Retina (tissue), 1 donor: ENCODE measurements around the gene CYSLTR2.

ENCODE experiments used
- DNase-seq: peaks from one replicate; pipeline ENCODE4 v3.0.0-alpha.2; 2016

The CYSLTR2 gene

DNA sequence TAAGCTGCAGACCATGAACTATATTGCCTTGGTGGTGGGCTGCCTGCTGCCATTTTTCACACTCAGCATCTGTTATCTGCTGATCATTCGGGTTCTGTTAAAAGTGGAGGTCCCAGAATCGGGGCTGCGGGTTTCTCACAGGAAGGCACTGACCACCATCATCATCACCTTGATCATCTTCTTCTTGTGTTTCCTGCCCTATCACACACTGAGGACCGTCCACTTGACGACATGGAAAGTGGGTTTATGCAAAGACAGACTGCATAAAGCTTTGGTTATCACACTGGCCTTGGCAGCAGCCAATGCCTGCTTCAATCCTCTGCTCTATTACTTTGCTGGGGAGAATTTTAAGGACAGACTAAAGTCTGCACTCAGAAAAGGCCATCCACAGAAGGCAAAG, 53.7 kb downstream of the CYSLTR2 start:
- no peak for DNase-seq

DNA sequence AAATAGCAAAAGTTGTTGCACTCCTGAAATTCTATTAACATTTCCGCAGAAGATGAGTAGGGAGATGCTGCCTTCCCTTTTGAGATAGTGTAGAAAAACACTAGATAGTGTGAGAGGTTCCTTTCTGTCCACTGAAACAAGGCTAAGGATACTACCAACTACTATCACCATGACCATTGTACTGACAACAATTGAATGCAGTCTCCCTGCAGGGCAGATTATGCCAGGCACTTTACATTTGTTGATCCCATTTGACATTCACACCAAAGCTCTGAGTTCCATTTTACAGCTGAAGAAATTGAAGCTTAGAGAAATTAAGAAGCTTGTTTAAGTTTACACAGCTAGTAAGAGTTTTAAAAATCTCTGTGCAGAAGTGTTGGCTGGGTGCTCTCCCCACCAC, 55.0 kb downstream of the CYSLTR2 start:
- DNase-seq, result no peak

DNA sequence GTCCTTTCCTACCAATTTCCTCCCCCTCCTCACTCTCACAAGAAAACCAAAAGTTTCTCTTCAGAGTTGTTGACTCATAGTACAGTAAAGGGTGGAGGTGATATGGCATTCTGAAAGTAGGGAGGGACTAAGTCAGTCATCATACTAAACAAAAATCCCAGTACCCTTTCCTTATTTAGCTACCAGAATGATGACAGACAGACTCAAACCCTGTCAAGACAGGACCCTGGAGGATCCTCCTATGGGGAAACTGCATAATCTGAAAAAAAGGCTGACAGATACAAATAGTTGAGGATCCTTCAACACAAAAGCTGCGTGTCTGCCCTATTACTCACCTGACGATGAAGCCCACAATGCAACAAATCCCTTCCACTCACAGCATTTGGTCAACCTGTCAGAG, 55.5 kb downstream of the CYSLTR2 start:
- DNase-seq, result no peak

DNA sequence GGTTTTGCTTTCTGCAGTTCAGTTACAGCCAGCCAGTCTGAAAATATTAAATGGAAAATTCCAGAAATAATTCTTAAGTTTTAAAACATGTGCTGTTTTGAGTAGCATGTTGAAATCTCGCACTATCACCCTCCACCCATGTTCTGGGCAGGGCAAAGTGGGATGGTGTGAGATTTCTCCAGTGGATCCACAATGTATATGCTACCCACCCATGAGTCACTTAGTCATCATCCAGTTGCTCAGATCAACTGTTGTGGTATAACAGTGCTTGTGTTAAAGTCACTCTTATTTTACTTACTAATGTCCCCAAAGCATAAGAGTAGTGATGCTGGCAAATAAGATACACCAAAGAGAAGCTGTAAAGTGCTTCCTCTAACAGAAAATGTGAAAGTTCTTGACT, 56.4 kb downstream of the CYSLTR2 start:
- no peak for DNase-seq

DNA sequence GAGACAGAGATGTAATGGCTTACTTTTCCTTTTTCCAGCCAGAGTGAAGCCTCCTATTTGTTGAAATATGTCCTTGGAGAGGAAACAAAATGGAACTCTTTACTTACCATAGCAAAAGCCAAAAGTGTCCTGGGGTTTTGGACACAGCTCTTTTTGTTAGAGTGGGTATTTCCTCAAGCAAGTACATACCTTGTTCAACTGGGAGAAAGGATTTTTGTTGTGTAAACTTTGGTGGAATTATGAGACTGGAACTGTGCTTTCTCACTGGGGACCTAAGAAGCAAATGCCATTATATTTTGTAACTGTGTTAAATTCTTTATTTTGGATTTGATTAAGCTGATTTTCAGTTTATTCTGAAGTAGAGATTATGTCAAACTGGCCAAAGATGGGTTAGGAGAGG, 58.4 kb downstream of the CYSLTR2 start:
- DNase-seq, result no peak

DNA sequence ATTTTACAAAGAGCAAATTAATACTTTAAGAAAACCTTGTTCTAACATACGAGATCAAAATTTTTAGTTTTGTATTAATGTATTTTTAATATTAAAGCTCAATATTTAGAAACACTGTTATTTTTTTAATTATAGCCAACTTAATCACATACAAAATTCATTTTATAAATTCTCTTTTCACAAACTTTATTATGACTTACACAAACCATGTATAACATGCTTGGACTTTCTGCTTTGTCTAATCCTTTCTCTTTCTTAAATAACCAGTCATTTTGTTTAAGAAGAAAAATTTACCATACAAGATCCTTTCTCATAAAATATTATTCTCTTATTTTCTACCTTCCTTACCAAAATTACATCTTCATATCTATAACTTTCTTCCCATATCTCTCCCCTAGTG, 62.2 kb downstream of the CYSLTR2 start:
- no peak for DNase-seq

DNA sequence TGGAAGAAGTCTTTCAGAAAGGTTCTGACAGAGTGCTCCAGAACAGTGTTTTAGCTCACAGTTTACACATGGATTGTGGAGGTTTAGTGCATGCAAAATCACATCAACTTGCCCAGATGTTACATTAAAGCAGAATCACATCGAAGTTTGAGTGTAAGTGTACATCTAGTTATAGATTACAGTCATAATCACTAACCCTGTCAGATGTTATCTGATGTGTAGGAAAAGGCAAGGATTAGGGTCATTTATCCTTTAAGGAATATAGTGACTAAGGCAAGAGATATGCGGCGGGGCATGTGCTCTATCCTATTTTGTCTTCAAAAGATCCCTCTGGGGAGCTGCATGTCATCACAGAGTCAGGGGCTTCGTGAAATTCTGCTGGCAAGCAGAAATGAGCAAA, 66.9 kb downstream of the CYSLTR2 start:
- DNase-seq, result no peak

DNA sequence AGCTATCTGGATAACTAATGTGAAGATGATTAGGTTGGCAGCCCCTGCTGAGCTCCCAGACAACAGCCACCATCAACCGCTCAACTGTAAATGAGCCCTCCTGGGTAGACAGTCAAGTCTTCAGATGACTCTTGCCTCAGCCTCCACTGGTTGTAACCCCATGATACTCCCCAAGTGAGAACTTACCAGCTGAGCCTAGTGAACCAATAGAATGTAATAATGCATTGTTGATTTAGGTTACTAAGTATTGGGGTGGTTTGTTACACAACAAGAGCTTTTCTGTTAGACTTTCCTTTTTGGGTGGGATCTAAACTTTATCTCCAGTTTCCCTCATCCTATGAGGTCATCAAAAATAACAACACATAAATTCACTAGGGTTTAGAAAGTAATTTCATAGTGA, 69.4 kb downstream of the CYSLTR2 start:
- DNase-seq, result no peak

DNA sequence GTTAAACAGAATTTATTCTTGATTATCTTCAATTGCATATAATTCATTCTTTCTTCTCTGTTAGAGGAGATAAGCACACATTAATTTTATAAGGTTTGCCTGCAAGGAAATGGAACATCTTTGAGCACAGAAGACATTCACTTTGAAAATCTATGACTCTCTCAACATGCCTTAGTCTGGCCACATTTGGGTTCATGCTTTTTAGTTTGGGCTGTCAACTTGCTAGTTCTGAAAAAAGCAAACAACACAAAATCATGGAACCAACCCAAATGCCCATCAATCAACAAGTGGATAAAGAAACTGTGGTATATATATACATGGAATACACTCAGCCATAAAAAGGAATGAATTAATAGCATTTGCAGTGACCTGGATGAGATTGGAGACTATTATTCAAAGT, 71.5 kb downstream of the CYSLTR2 start:
- DNase-seq, result no peak

DNA sequence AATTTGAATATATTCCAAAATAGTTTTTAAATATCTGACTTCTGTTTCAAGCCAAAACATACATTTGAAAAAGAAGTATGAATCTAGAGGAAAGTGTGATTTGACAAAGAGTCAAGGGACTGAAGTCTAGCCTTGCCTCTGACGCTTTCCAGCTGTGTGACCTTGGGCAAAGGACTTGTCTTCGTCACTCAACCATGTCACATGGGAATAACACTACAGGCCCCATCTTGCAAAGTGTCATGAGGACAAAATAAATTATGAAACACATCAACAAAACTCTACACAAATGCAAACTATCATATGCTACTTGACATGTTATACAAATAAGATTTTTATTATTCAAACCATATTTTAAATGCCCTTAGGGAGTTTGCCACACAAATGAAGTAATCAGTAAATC, 73.0 kb downstream of the CYSLTR2 start:
- DNase-seq, result no peak

DNA sequence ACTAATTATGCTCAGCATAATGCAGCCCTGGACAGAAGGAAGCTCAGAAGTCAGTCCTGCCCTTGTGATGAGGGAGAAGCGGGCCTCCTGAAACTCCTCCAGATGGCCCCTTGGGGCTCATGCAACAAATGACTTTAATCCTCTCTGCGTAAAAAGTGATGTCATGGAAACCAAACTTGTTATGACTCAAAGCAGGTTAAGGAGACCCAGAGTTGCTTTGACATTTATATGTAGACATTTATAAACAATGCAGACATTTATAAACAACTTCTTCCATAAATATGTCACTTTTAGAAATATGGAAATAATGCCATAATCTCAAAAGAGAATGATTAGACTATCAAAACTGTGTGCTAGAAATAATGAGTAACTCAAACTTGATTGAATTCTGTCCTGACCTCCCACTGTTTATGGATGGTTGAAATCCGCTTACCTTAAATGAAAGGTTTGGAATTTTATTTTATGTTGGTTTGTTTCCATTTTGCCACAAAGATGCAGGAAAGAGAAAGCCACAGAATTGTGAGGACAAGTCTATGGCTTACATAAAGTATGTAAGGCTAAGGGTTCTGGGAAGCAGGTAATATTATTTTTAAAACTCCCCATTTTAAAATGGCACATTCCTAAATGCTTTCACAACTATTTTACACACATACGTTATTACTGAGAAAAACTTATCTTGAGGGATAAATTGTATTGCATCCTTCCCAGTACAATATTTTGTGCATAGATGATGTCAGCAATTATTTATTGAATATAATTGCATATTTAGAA, 73.7 kb downstream of the CYSLTR2 start:
- DNase-seq, result no peak

DNA sequence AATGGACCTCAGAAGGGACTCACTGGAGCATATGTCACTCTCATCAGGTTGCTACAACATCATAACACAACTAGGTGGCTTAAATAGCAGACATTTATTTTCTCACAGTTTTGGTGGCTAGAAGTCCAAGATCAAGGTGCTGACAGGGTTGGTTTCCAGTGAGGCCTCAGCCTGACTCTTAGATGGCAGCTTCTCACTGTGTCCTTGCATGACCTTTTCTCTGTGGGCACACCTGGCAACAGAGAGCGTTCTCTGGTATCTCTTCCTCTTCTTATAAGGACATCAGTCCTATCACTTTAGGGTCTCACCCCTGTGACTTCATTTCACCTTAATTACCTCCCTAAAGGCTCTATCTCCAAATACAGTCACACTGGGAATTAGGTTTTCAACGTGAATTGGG, 74.5 kb downstream of the CYSLTR2 start:
- DNase-seq, result no peak

DNA sequence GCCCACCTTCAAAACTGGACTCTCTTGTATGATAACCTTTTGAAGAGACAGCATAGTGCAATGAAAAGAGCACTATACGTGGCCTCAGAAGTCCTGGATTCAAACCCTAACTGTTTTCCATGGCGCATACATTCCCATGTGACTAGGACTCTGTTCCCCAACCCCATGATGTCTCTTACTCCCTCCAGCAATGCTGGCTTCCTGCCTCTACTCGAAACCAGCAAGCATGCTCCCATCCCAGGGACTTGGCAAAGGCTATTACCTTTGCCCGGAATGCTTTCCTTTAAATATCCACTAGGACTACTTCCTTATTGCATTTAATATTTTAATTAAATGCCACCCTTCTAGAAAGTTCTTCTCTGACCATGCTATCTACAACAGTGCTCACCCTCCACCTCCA, 75.1 kb downstream of the CYSLTR2 start:
- DNase-seq, result no peak

DNA sequence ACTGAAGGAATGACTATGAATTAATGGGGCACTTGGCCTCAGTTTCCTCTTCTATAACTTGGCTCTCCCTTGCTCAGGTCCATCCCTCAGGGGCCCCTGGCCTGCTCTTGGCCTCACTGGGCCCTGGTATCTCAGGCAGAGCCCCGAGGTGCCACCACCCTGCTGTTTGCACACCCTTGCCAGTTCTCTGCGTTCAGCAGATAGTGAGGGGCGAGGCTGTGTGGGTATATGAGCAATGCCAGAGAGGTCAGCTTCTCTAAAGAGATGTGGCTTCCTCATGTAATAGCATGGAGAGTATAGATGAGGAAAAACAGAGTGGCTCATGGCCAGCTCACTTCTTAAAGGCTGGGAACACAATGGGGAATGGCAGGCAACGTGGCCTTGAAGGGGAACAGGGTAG, 76.1 kb downstream of the CYSLTR2 start:
- no peak for DNase-seq

DNA sequence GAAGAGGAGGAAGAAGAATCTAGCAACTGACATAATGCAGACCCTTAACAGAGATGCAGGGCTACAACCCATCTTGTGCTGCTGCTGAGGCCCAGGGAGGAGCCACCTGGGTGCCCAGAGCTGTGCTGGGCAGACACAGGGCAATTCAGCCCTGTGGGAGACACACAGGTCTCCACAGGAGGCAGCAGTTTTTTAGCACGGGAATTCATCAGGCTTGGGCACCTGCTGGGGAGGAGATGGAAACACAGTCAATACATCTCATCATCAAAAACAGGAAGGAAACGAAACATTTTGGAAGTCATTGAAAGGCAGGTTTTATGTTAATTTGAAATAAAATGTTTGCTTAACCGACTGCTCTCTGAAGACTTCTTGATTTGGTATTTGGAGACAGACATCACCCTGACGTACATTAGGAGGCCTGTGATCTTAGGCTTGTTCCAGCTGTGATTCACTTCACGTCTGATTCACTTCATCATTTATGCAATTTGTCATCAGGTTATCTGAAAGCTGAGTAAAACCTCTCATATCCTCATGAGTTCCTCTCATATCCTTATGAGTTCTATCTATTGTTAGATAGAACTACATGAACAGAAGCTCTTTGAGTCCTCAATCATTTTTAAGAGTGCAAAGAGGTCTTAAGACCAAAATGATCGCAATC, 77.4 kb downstream of the CYSLTR2 start:
- no peak for DNase-seq

DNA sequence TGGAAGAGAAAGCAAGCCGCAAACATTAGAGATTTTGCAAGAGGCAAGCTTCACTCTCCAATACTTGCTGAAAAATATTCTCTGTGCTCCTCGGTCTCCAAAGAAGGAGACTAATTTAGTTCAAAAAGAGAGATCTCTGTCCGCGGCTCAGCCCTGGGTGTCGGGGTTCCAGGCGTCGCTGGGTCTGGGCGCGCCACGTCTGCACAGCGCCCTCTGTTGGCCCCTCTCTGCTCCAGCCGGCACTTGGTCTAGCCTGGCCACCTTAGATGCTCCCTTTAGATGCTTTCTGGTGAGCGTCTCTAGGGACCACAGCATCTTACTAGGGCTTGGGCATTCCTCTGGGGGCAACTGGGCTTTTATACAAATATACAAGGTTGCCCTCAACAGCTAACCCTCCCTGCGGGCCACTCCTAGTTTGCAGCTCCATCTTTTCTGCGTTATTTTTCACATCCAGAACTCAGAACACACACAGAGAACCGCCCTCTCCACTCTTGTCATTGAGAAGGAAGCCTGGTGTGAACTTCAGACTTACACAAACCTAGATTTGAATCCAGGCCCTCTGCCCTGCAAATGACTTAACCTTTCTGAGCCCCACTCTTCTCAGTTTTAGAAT, 78.3 kb downstream of the CYSLTR2 start:
- peak; percentile 48 for DNase-seq

DNA sequence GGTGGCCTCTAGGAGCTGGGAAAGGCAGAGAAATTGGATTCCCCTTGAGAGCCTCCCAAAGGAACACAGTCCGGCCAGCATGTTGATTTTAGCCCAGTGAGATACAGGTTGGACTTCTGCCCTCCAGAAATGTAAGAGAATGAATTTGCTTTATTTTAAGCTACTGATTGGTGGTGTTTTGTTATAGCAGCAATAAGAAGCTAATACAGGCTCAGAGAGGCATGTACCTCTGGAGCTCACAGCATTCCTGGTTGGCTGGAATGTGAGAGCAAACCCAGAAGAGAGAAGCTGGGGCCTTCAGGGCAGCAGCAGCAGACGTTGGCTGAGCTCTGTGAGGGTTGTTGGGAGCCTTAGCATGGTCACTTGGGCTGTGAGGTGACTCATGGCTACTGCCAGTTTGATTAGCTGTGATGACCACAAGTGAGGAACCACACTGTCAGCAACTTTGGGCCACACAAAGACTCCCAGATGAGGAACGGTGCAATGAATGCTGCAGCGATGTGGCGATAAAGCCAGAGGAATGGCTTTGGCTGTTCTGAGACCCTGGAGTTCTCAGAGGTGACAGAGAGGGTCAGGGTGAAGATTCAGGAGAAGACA, 80.1 kb downstream of the CYSLTR2 start:
- no peak for DNase-seq

DNA sequence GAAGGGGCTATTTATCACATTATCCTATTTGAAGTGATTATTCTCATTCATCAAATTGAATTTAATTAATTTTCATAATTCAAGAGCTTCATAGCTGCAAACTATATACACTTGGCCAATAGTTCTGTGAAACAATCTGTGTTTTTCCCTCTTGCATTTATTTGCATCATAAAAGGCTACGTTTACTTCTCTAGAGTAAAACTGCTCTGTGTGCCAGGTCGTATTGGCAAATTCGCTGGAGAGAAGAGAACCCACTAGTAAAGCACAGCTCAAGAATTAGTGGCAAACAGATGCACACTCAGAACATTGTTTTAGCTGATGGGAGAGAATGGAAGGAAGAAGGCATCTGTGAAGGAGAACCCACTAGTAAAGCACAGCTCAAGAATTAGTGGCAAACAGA, 81.8 kb downstream of the CYSLTR2 start:
- no peak for DNase-seq

DNA sequence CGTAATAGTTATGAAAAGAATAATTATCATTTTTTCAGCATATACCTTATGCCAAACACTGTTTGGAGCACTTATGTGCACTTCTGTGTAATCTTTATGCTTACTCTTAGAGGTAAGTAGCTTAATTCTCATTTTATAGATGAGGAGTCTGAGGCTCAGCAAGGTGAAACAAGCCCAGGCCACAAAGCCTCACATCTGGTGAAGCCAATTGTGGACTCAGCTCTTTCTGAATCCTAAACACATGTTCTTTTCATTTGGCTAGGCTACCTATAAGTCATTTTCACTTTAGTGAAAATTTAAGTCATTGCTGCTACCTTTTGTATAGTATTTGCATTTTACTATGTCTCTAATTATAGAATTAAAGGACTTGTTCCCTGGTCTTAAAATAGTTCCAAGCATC, 84.0 kb downstream of the CYSLTR2 start:
- DNase-seq, result no peak

DNA sequence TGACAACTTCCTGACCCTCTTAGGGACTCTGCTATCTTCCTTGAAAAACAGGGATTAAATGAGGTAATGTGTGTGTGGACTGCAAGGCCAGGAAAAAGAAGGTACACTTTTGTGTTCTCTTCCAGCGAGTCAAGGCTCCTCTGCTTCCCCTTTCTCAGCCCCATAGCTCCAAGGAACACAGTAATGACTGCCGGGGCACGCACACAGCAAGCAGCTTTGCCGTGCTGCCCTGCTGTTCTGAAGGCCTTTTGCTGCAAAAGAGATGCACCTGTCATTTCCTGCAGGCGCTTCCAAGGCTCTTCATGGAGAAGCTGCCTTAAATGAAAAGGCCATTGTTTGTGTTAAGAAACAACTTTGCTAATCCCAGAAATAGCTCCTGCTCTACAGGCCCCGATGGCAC, 84.6 kb downstream of the CYSLTR2 start:
- DNase-seq, result no peak

DNA sequence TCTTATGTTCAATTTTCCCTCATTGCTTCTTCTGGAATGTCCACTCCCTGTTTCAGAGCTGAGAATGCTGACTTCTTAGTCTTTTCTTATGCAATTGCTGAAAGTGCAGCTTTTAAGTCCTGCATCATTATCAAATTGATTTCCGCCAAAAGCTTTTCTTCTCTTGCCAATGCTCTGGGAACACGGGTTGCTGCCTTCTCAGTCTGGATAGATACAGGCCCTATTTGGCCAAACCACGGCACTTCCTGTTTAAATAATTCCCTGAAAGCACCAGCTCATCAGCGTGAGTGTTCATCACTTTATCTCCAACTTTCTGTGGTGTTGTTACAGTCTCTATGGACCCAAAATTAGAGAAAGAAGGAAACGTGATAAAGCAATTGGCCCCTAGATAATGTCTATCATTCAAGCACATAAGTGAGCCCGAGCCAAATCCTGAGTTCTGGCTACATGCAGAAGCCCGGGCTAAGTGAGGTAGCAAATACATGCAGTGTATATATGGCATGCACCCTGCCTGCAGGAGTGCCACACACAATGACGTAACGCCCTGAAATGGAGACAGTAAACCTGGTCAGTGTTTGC, 85.7 kb downstream of the CYSLTR2 start:
- DNase-seq, result no peak

DNA sequence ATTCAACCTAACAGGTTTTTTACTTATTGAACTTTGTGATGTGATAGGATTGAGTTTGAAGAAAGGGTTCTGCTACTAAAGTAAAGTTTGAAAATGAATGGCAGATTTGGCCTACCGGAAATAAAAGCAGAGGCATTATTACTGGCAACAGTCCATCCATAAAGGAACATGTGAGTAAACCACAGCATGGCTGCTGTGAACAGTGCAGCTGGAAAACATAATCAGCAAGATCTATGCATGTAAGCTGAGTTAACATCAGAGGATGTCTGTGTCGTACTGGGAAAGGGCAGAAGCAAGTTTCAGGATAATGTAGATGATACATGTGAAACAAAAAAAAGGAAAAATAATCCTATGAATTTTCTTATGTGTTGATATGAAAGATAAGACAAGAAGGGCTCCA, 87.6 kb downstream of the CYSLTR2 start:
- DNase-seq, result no peak

DNA sequence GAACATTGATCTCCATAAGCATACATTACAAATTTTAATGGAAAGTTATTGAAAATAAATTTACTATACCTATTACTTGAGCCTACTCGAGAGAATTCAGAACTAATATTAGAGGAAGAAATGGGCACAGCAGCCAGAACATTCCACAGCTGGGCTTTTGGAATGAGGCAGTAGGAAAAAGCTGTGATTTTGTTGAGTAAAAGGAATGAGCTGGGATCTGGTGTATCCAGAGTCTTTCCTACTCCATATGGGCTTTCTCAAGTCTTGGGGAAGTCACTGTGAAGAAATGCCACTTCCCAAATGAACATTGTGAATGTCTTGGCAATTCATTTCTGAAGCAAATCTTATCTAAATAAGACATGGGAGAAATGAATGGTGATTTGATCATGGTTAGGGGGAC, 93.1 kb downstream of the CYSLTR2 start:
- DNase-seq, result no peak

DNA sequence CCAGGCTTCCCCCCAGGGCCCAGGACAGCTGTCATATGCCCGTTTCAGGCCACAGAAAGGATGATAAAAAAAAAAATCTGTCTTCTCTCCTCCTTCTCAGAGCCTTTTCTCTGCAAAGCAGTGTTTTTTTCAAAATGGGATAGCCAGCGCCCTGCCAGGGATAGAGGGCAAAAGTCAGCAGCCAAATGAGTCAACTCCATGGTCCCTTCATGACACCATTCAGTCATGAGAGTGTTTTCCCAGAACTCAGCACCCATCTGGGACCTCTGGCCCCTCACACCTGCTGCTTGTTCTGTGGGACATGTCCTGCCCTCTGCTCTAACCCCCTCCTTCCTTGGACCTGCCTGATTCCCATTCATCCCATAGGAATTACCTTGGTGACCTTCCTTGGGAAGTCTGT, 95.0 kb downstream of the CYSLTR2 start:
- DNase-seq, result no peak
